Measurements from ENCODE around the gene SHANK2. TPM values are rescaled to one million over a fixed set of nuclear protein-coding genes. Genes with fewer than 3 reads are reported as not detected.

SHANK2 gene
- total RNA-seq, 2 donors from 2014 or later, result 22.3 to 49.6 TPM

- H3K9me3 Mint-ChIP-seq, result peaks cover 4% of the 10 kb centered on the region
- DNase-seq, result no peak
- H3K27me3 ChIP-seq (ENCODE audit: control insufficient read depth, insufficient read depth, low read length, poor library complexity, severe bottlenecking), result no peaks in the 10 kb centered on the region
- no peak overlapping the region for H3K4me3 ChIP-seq (ENCODE audit: low read length)
- no peak for TF ChIP-seq CTCF (conservative IDR thresholded peaks at IDR 0.05)
- H3K27ac Mint-ChIP-seq, result peak overlapping the region; percentile 39
- no peaks in the 10 kb centered on the region for H3K27me3 Mint-ChIP-seq (ENCODE audit: insufficient read depth)
- 89% methylated on average over 16 of the region's 16 CpGs; no CpG with 5 or more reads in 1 of the 2 experiments for WGBS, 2 experiments (ENCODE audit: insufficient coverage in 1 of 2, insufficient read length in 1 of 2)
- H3K9ac ChIP-seq (ENCODE audit: extremely low read depth, low read length, poor library complexity, severe bottlenecking), result no peak overlapping the region
- H3K36me3 ChIP-seq (ENCODE audit: control insufficient read depth, insufficient read depth, low read length), result no peaks in the 10 kb centered on the region
- H3K27ac ChIP-seq (ENCODE audit: low read depth, low read length), result no peak overlapping the region
- H3K4me1 Mint-ChIP-seq, result peaks cover 11% of the 10 kb centered on the region
- H3K4me3 Mint-ChIP-seq, result no peak overlapping the region
- peaks cover 23% of the 10 kb centered on the region for H3K36me3 Mint-ChIP-seq (ENCODE audit: low read depth)
- H3K4me1 ChIP-seq (ENCODE audit: control insufficient read depth, insufficient read depth, low read length), result no peaks in the 10 kb centered on the region
- no peaks in the 10 kb centered on the region for H3K9me3 ChIP-seq (ENCODE audit: control insufficient read depth, low read length)
These were observed 48.1 kb downstream of the SHANK2 start for GRCh38 chr11:71204294-71204693.

- H3K9ac ChIP-seq (ENCODE audit: extremely low read depth, low read length, poor library complexity, severe bottlenecking), result no peak overlapping the region
- Mint-ChIP-seq H3K27me3 (ENCODE audit: insufficient read depth) (no peaks in the 10 kb centered on the region), H3K9me3 (peaks cover 3% of the 10 kb centered on the region), H3K4me1 (peaks cover 11% of the 10 kb centered on the region), H3K27ac (peak overlapping the region; percentile 39), H3K36me3 (ENCODE audit: low read depth) (peaks cover 19% of the 10 kb centered on the region), H3K4me3 (no peak overlapping the region)
- H3K9me3 ChIP-seq (ENCODE audit: control insufficient read depth, low read length), result no peaks in the 10 kb centered on the region
- H3K4me1 ChIP-seq (ENCODE audit: control insufficient read depth, insufficient read depth, low read length), result no peaks in the 10 kb centered on the region
- no peak overlapping the region for H3K4me3 ChIP-seq (ENCODE audit: low read length)
- 95 to 96% methylated on average over 11 of the region's 11 CpGs for WGBS, 2 experiments (ENCODE audit: insufficient coverage in 1 of 2, insufficient read length in 1 of 2)
- no peak for DNase-seq
- no peak for TF ChIP-seq CTCF (conservative IDR thresholded peaks at IDR 0.05)
- H3K27me3 ChIP-seq (ENCODE audit: control insufficient read depth, insufficient read depth, low read length, poor library complexity, severe bottlenecking), result no peaks in the 10 kb centered on the region
- no peaks in the 10 kb centered on the region for H3K36me3 ChIP-seq (ENCODE audit: control insufficient read depth, insufficient read depth, low read length)
- no peak overlapping the region for H3K27ac ChIP-seq (ENCODE audit: low read depth, low read length)
These were observed 48.7 kb downstream of the SHANK2 start for GRCh38 chr11:71203681-71204080.

- no peak overlapping the region for H3K9ac ChIP-seq (ENCODE audit: extremely low read depth, low read length, poor library complexity, severe bottlenecking)
- H3K4me1 ChIP-seq (ENCODE audit: control insufficient read depth, insufficient read depth, low read length), result no peaks in the 10 kb centered on the region
- no peaks in the 10 kb centered on the region for H3K27me3 Mint-ChIP-seq (ENCODE audit: insufficient read depth)
- no peaks in the 10 kb centered on the region for H3K9me3 Mint-ChIP-seq
- no peak for DNase-seq
- no peaks in the 10 kb centered on the region for H3K27me3 ChIP-seq (ENCODE audit: control insufficient read depth, insufficient read depth, low read length, poor library complexity, severe bottlenecking)
- H3K27ac ChIP-seq (ENCODE audit: low read depth, low read length), result no peak overlapping the region
- H3K4me1 Mint-ChIP-seq, result peaks cover 11% of the 10 kb centered on the region
- 94 to 100% methylated on average over 2 to 4 of the region's 4 CpGs for WGBS, 2 experiments (ENCODE audit: insufficient coverage in 1 of 2, insufficient read length in 1 of 2)
- H3K27ac Mint-ChIP-seq, result no peak overlapping the region
- no peaks in the 10 kb centered on the region for H3K36me3 ChIP-seq (ENCODE audit: control insufficient read depth, insufficient read depth, low read length)
- H3K36me3 Mint-ChIP-seq (ENCODE audit: low read depth), result peaks cover 16% of the 10 kb centered on the region
- no peak overlapping the region for H3K4me3 Mint-ChIP-seq
- no peak for TF ChIP-seq CTCF (conservative IDR thresholded peaks at IDR 0.05)
- no peak overlapping the region for H3K4me3 ChIP-seq (ENCODE audit: low read length)
- H3K9me3 ChIP-seq (ENCODE audit: control insufficient read depth, low read length), result no peaks in the 10 kb centered on the region
These were observed 49.4 kb downstream of the SHANK2 start for GRCh38 chr11:71202966-71203365.
